Measurements from ENCODE around the gene ANKS6.

DNA sequence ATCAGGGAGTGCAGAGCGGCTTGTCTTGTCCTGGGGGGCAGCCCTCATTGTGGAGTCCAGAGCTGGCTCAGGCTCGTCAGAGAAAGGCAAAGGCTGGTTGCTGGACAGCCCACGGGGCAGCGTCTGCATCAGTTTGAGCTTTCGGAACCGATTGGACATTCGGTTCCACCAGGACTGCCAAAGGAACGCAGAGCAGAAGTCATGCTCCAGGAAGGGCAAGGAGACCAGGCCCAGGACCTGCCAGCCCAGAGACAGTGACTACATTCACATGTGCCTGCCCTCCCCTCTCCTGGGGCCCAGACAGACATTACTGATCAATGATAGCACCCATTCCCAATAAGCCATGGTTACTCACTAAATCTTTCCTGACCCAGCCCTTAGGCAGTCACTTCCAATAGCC, 18.1 kb downstream of the ANKS6 start:
- TF ChIP-seq, protein P1, sequence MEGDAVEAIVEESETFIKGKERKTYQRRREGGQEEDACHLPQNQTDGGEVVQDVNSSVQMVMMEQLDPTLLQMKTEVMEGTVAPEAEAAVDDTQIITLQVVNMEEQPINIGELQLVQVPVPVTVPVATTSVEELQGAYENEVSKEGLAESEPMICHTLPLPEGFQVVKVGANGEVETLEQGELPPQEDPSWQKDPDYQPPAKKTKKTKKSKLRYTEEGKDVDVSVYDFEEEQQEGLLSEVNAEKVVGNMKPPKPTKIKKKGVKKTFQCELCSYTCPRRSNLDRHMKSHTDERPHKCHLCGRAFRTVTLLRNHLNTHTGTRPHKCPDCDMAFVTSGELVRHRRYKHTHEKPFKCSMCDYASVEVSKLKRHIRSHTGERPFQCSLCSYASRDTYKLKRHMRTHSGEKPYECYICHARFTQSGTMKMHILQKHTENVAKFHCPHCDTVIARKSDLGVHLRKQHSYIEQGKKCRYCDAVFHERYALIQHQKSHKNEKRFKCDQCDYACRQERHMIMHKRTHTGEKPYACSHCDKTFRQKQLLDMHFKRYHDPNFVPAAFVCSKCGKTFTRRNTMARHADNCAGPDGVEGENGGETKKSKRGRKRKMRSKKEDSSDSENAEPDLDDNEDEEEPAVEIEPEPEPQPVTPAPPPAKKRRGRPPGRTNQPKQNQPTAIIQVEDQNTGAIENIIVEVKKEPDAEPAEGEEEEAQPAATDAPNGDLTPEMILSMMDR (IDR thresholded peaks at IDR 0.05; ENCODE audit: low read depth, low read length, missing input control) = no peak
- no peak for TF ChIP-seq GABPA (IDR thresholded peaks at IDR 0.05 in 1 of 2, conservative IDR thresholded peaks at IDR 0.05 in 1 of 2)
- no peak for TF ChIP-seq JUND (IDR thresholded peaks at IDR 0.05)
- TF ChIP-seq RXRA (IDR thresholded peaks at IDR 0.05) = no peak
- no peak for TF ChIP-seq RAD21 (IDR thresholded peaks at IDR 0.05)
- TF ChIP-seq FOXA1 (IDR thresholded peaks at IDR 0.05) = no peak
- TF ChIP-seq, protein P2, sequence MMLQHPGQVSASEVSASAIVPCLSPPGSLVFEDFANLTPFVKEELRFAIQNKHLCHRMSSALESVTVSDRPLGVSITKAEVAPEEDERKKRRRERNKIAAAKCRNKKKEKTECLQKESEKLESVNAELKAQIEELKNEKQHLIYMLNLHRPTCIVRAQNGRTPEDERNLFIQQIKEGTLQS (IDR thresholded peaks at IDR 0.05) = no peak
- no peak for TF ChIP-seq YY1 (IDR thresholded peaks at IDR 0.05)
